Measurements from ENCODE around the gene GSE1.

Gene GSE1

DNA sequence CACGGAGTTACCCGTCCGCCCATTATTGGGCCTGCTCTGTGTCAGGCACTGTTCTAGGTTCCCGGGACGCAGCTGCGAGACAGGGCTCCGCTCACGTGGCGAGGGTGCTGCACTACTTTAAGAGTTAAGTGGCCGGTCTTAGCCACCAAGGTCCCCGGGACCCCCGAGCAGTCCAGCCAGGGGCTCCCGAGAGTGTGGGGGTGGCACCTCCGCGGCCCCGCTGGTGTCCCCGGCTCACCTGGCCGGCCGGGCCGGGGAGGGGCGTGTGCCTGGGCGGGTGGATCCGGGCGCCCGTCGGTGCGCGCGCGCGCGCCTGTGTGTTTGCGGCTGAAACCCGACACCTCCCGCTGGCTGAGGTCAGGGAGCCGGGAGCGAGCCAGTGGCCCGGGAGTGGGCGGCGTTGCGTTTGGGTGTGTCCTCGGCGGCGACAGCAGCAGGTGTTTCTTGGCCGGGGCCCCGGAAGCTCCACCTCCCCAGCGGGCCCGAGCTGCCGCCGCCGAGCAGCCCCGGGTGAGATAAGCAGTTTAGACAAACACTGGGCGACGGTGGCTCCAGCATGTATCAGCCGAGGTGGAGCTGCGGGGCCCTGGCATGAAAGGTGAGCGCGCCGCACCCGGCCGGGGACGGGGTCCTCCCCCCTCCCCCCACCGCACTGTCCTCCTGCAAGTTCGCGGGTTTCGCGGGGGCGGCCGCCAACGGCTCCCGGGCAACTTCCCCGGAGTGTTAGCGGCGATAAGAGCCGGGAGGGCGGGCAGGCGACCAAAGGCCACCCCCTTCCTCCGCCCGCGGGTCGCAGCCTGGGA lies at the start of gene GSE1:
Gene GSE1 (plus strand): TSS at position 522 of the 803 bp plus-strand sequence. CDS start 70 bp downstream, at position 592.
- no peak for DNase-seq (ENCODE audit: low read depth in 2 of 2, low spot score in 1 of 2)

DNA sequence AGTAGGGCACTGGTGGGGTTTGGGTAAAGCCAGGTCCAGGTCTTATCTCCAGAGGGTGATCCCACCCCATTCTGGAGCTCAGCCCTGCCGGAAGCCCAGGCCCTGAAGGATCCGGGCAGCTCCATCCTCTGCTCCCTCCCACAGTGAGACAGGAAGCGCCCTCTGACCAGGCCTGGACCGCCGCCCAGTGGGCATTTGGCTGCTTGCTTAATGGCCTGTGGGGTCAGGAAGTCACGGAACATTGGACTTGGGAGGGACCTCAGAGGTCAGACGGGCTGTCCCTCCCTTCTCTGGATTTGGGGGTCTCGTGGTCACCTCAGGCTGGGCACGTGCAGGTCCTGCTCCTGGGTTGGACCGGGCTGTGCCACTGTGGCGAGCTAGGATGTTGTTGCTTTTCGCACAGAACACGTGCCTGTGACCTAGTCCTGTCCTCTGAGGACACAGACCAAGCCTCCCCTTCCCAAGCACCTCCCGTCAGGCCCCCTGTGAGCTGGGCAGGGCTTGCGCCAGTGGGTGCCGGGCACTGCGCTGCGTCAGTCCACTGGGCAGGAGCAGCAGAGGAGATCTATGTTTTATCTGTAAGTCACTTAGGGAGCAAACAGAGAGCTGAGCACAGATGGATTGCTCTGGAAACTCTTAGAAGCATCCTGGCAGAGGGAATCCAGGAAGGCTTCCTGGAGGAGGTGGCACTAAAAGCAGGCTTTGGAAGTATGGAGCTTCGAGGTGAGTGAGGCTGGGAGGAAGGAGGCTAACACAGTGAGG lies 49.4 kb upstream of the GSE1 start:
- no peak for DNase-seq (ENCODE audit: low read depth in 2 of 2, low spot score in 1 of 2)

DNA sequence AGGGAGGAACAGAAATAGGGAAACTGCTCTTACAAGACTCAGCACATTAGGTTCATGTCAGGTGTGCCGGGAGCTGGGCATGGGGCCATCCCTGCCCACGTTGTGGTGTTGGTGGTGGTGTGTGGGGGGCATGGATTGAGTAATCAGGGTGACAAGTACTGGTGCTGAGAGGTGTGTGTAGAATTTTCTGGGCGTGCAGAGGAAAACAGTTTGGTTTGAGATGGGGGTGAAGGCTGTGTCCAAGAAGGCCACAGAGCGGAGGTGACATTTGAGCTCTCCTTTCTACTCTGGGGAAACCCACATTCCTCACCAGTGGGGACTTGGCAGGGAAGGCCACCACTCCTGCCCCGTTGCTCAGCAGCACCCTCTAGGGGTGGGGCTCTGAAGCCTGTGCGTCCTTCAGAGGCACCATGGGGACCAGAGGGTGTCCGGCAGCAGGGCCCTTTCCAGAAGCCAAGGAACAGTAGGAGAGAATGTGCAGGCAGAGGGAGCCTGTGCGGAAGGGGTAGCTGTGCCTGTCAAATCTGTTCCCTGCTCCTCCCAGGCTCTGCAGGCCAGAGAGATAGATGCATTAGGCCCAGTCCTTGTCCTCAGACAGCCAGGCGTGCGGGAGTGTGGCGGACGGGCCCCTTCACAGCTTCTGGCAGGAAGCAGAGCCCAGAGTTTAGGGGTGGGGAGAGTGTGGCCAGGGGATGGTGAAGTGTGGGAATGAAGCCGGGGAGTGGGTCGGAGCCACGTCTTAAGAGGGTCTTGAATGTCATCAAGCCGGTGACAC lies 48.7 kb upstream of the GSE1 start:
- no peak for DNase-seq (ENCODE audit: low read depth in 2 of 2, low spot score in 1 of 2)

DNA sequence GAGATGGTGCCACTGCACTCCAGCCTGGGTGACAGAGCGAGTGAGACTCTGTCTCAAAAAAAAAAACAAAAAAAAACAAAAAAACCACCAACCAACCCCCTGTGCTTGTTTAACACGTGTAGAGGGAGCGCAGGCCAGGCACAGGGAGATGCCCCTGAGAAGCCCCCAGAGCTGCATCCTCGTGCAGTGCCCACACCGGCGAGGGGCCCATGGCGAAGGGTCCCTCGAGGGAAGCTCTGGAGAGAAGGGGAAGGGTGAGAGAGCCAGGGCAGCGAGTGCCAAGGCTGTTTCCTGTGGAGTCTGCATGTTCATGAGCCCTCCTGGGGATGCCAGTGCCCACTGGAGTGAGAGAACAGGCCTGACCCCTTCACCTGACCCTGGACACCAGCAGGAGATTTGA lies 47.8 kb upstream of the GSE1 start:
- DNase-seq (ENCODE audit: low read depth in 2 of 2, low spot score in 1 of 2): no peak

DNA sequence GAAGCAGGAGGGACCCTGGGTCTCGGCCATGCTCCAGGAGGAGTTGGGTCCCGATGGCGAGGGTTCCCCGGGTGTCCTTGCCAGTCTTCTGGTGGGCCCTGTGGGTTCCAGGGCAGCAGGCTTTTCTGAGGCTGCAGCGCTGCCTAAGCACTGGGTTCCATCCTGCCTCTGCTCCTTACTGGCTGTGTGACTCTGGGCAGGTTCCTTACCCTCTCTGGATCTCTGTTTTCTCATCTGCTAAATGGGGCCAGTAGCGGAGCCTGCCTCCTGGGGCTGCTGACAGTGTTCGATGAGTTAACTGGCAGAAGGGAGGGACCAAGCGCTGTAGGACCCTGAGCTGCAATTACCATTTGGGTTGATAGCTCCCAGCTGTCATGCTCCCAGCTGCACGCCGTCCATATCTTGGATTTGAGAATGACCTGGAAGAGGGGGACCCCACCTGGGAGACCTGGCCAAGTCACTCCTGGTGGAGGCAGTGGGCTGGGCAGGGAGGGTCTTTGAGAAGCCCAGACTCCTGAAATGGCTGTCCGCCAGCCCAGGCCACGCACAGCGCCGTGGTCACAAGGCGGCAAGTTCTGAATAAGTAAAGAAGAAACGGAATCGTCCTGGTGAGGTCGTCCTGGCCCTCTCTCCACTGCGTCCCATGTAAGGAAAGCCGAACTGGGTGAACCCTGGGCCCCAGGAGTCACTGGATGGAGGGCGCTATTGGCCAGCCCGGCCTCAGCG lies 47.2 kb upstream of the GSE1 start:
- no peak for DNase-seq (ENCODE audit: low read depth in 2 of 2, low spot score in 1 of 2)

DNA sequence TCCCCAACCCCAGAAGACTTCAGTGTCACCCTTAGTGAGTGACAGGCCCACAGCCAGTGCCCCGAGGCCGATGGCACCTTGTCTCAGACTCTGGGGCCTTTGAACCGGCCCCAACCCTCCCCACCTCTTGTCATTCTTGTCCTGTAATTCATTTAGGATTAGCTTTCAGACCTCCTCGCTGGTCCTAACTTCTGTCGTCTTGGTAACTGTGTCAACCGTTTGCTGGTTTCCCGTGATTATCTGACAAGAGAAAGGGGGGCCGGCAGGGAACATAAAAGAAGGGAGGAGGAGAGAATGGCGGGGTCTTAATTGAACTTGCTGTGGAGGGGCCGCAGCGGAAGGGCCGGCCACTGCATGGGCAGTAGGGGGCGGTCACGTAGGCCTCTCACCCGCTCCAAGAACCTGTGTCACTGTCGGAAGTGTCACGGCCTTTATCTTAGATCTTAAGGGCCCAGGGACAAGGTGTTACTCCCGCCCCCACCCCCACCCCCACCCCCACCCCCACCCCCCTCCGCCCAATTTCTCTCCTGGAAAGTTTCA lies 46.5 kb upstream of the GSE1 start:
- no peak for DNase-seq (ENCODE audit: low read depth in 2 of 2, low spot score in 1 of 2)

DNA sequence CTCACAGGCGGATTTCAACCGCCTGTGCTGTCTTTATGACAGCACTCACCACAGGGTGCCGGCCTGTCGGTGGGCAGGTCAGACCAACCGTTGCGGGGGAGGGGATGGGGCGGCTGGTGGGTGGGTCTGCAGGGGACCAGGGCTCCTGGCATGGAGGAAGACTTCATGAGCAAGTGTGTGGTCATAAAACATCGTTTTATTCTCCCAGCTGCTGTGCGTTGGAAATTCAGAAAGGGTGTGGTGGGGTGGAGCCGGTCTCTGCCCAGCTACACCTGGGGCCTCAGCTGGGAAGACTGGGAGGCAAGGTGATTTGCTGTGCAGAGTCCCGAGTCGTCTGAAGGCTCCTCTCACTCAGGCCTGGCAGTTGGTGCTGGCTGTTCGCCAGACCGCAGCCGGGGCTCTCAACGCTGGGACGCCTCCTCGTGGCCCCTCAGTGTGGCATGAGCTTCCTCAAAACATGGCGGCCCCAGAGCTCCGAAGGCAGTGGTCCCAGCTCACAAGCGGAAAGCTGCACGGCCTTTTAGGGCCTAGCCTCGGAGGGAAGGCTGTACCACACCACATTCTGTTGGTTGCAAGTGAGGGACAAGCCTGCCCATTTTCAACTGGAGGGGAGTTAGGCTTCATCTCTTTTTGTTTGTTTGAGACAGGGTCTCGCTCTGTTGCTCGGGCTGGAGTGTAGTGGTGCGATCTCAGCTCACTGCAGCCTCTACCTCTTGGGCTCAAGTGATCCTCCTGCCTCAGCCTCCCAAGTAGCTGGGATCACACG lies 45.8 kb upstream of the GSE1 start:
- DNase-seq (ENCODE audit: low read depth in 2 of 2, low spot score in 1 of 2): no peak

DNA sequence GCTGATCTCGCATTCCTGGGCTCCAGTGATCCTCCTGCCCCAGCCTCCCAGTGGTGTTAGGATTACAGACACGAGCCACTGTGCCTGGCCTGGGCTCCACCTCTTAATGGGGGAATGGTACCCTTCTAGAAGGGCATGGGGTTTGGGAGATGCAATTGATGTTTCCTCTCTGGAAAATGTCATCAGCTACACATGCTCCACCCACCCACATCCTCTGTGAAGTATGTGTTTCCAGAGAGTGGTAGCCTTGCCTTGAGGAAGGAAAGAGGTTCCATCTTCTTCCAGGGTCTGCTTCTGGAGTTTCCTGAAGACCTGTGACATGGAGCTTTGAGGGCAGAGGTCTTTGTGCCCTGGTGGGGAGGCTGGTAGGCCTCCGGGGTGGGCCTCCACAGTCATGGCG lies 45.2 kb upstream of the GSE1 start:
- no peak for DNase-seq (ENCODE audit: low read depth in 2 of 2, low spot score in 1 of 2)

DNA sequence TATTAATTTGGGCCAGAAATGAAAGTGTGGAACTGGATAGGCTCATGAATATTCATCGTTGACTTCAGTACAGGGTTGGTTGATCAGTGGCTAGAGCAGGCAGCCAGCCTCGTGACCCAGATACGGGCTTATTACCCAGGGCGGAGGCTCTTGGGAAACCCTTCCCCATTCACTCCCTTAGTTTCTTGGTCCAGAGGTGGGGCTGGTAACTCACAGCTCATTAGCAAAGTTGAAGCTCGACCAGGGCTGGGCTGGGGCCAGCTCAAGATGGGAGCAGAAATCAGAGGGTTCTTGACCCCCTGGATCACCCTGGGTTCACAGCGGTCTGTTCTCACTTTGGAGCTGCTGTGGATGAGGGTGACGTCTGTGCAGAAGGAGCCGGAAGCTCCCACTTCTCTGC lies 44.6 kb upstream of the GSE1 start:
- no peak for DNase-seq (ENCODE audit: low read depth in 2 of 2, low spot score in 1 of 2)

DNA sequence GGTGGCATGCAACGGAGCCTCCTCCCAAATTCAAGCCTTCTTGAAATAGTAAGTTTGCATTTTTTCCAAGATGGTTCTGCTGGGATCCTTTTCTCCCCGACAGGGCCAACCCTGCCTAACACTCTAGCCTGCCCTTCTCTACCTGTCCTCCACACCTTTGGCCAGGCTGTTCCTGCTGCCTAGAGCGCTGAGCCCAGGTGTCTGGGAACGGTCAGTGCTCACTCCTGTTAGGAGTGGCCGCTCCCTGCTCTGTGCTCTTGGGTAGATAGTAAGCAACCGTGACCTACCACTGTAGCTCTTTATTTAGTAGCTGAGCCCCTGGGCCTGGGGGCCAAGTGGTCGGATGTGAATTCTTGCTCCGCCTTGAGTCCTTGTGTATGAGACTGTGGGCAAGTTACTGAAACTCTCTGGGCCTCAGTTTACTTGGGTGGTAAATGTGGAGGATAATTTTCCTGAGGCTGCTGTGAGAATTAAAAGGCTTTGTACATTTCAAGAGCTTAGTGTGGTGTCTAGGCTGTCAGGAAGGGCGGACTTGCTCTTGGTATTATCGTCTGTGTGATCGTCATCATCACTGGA lies 44.0 kb upstream of the GSE1 start:
- no peak for DNase-seq (ENCODE audit: low read depth in 2 of 2, low spot score in 1 of 2)

DNA sequence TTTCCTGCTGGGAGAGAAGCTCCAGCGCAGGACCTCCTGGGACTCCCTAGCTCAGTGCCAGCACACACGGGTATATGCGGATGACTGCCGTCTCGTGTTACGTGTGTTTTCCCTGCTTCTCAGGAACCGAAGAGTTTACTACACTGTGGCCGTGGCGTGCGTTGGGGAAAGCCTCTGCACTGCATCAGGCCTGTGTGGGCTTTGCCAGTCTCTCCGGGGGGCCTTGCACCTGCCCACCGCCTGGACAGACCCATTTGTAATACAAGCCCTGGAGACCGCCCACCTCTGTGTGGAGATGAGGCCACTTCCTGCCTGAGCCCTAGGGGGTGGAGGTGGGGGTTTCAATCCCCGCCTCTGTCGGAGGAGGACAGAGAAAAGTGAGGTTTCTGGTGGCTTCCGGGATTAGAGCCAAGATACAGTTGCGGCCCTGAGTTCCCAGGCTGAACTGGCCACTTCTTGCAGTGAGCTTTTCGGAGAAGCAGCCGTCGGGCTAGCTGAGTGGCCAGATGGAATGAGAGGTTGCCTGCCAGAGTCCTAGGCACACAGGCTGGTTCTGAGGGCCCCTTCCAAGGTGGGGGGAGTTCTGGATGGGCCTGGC lies 43.4 kb upstream of the GSE1 start:
- DNase-seq (ENCODE audit: low read depth in 2 of 2, low spot score in 1 of 2): peak in 1 of 2 donors; percentile 18

DNA sequence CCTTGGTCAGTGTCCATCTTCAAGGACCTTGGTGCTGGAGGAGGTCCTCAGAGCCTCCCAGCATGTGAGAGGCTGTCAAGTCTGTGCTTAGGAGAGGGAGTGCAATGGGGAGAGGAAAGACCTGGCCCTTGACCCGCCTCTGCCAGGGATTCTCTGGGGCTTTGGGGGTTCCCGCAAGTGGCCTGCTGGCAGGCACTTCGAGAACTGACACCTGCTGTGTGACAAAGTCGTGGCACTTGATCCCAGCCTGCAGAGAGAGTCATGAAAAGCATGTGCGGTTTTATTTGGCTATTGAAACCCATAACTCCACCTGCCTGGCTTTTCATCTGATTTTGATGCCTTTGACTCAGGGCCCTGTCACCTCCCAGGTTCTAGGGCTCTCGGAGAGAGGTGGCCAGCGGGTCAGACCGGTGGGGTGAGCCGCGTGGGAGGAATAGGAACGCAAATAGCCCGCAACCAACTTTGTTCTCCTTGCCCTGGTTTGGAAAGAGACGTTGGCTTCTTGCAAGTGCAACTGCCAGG lies 42.8 kb upstream of the GSE1 start:
- DNase-seq (ENCODE audit: low read depth in 2 of 2, low spot score in 1 of 2): no peak

DNA sequence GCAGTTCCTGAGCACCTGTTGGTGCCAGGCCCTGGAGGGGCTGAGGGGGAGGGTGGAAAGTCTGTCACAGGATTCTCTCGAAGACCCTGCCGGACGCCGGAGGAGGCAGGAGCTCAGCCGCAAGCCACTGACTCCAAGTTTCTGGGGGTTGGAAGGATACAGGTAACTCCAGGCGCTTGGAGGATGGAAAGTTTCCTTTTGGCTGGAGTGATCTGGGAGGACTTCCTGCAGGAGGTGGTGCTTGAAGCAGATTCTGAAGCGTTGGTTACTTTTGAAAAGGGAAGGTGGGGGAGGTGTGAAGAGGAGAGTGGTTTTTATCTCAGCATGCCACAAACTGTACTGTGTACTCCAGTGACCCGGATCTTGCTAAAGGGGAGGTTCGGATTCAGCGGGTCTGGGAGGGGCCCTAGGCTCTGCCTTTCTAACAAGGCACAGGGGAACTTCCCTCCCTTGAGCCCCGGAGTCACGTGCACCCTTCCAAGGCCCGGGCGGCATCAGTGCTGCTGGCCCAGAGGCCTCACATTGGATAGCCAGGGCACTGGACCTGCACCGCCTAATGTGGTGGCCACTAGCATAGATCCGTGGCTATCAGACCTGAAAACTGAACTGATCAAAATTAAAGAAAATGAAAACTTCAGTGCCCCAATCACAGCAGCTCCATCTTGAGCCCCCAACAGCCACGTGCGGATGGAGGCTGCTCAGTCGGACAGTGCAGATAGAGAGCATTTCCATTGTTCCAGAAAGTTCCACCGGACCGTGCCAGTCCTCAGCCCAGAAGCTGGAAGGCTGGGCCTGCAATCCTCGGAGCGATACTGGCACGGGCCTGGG lies 42.2 kb upstream of the GSE1 start:
- DNase-seq (ENCODE audit: low read depth in 2 of 2, low spot score in 1 of 2): peak in 1 of 2 donors; percentile 17

DNA sequence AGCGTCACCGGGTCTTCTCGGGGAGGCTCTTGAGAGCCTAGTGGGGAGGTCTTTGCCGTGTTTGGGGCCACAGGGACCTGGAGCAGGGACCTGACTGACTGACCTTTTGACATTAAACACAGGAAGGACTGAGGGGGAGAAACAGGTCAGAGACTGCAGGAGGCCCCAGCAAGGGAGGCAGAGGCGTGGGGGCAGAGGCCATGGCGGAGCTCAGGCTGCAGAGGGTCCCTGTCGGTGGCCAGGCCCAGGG lies 41.6 kb upstream of the GSE1 start:
- DNase-seq (ENCODE audit: low read depth in 2 of 2, low spot score in 1 of 2): no peak

DNA sequence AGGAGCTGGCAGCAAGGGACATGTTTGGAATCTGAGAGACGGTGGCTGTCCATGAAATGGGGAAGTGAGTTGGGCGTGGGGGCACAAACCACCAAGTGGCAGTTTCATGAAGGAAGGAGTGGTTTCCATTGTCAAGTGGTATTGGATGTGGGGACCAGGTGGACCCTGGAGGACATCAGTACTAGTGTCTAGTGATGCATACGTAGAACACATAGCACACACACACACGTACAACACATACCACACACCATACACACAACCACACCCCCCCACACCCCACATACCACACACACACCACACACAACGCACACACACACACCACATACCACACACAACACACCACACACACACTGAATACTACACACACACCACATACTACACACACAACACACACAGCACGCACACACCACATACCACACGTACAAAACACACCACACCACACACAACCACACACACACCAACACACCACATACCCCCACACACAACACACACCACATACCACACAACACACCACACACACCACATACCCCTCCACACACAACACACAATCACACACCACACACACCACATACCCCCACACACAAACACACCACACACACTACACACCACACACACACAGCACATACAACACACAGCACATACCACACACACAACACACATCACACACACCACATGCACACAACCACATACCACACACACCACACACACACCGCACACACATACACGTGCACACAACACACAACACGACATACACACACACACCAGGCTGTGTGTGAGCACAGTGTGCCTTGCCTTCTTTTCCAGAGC lies 41.1 kb upstream of the GSE1 start:
- no peak for DNase-seq (ENCODE audit: low read depth in 2 of 2, low spot score in 1 of 2)

DNA sequence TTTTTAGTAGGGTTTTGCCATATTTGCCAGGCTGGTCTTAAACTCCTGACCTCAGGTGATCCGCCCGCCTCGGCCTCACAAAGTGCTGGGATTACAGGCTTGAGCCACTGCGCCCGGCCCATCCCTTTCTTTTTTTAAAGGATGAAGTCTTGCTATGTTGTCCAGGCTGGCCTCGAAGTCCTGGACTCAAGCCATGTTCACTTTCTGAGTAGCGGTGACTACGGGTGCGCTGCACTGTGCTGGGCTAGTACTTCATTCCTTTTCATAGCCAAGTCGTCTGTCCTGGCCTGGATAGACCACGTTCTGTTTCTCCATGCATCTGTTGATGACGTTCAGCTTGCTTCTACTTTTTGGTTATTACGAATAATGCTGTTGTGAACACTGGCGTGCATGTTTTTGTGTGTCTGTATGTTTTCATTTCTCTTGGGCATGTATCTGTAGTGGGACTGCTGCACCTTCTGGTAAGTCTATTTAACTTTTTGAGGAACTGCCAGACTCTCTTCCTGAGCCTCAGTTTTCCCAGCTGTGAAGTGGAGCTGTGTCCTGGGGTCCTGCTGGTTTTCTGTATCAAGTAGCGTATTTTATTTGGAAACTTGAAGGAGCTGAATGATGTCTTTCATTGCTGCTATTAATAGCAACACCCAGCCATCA lies 40.0 kb upstream of the GSE1 start:
- no peak for DNase-seq (ENCODE audit: low read depth in 2 of 2, low spot score in 1 of 2)
